Upper lobe of right lung (tissue), 1 donor: Measurements from ENCODE around the gene NECAP2. TPM values are rescaled to one million over a fixed set of nuclear protein-coding genes. Genes with fewer than 3 reads are reported as not detected.

Source experiments
- ATAC-seq: fragments of 200-7000 bp; cut with Tn5 transposase; one replicate; pipeline ENCODE4 v1.9.1; 2020; ENCODE audit warnings: mild to moderate bottlenecking, moderate library complexity
- DNase-seq: peaks from one replicate; pipeline ENCODE4 v3.0.0-alpha.2; 2020
- H3K27ac ChIP-seq: fragments of 200-600 bp; one replicate; pipeline ENCODE4 v1.8.0; 2022
- H3K27me3 ChIP-seq: fragments of 200-600 bp; one replicate; pipeline ENCODE4 v1.8.0; 2022; ENCODE audit warnings: mild to moderate bottlenecking
- H3K36me3 ChIP-seq: fragments of 200-600 bp; one replicate; pipeline ENCODE4 v1.8.0; 2022
- H3K4me1 ChIP-seq: fragments of 200-600 bp; one replicate; pipeline ENCODE4 v1.8.0; 2022
- H3K4me3 ChIP-seq: fragments of 200-600 bp; one replicate; pipeline ENCODE4 v1.8.0; 2022; ENCODE audit warnings: mild to moderate bottlenecking
- H3K9me3 ChIP-seq: fragments of 200-600 bp; one replicate; pipeline ENCODE4 v1.8.0; 2022
- CTCF ChIP-seq: fragments of 200-600 bp; IDR thresholded peaks from one replicate; pipeline ENCODE4 v1.8.0; 2022; ENCODE audit warnings: antibody characterized with exemption
- intact Hi-C: fragments of 100-400 bp; cut with DNase I; formaldehyde crosslinking; loops from one replicate; pipeline ENCODE4 v1.11.0; 2022
- total RNA-seq: library from RNA; stranded (reverse); fragmentation: NEBNext Ultra II Directional; extraction: Animal tissue kit (Norgen Biotek cat#: 25700); gene quantifications from one replicate; pipeline ENCODE4 v1.2.1, GENCODE V29; 2021
- donor health status: DM: no; HTN: yes; CAD: no; lungs with severe emphysema.

Gene NECAP2
- total RNA-seq, 1 donor from 2014 or later: 78.1 TPM

- H3K4me1 ChIP-seq: no peaks in the 10 kb centered on the region
- no peaks in the 10 kb centered on the region for H3K27me3 ChIP-seq
- no peaks in the 10 kb centered on the region for H3K9me3 ChIP-seq
- H3K27ac ChIP-seq: no peak overlapping the region
- no peaks in the 10 kb centered on the region for H3K36me3 ChIP-seq
- ATAC-seq: peak; percentile 12
- no peak for DNase-seq
- intact Hi-C loops: no loop called here
- TF ChIP-seq CTCF: no peak
- no peak overlapping the region for H3K4me3 ChIP-seq
Observed at GRCh38 chr1:16421201-16421600, 19.3 kb upstream of the NECAP2 start.

GRCh38 chr1:16422041-16422440 lies 18.5 kb upstream of the NECAP2 start:
- intact Hi-C loops: no loop called here
- Histone ChIP-seq H3K27me3 (no peaks in the 10 kb centered on the region), H3K9me3 (no peaks in the 10 kb centered on the region), H3K4me3 (no peak overlapping the region), H3K4me1 (no peaks in the 10 kb centered on the region), H3K36me3 (no peaks in the 10 kb centered on the region), H3K27ac (no peak overlapping the region)
- ATAC-seq (no peak), DNase-seq (no peak)
- TF ChIP-seq CTCF: no peak

- no peak for ATAC-seq
- intact Hi-C loops: no loop called here
- no peaks in the 10 kb centered on the region for H3K9me3 ChIP-seq
- no peak overlapping the region for H3K27ac ChIP-seq
- H3K36me3 ChIP-seq: no peaks in the 10 kb centered on the region
- no peak for DNase-seq
- no peak overlapping the region for H3K4me3 ChIP-seq
- H3K27me3 ChIP-seq: no peaks in the 10 kb centered on the region
- TF ChIP-seq CTCF: no peak
- no peaks in the 10 kb centered on the region for H3K4me1 ChIP-seq
Observed at GRCh38 chr1:16425125-16426025, 15.1 kb upstream of the NECAP2 start.

GRCh38 chr1:16430606-16431005 lies 9.9 kb upstream of the NECAP2 start:
- Histone ChIP-seq H3K27ac (no peak overlapping the region), H3K9me3 (no peaks in the 10 kb centered on the region), H3K36me3 (no peaks in the 10 kb centered on the region), H3K4me3 (no peak overlapping the region), H3K27me3 (no peaks in the 10 kb centered on the region), H3K4me1 (peaks cover 6% of the 10 kb centered on the region)
- intact Hi-C loops: no loop called here
- no peak for ATAC-seq
- no peak for DNase-seq
- no peak for TF ChIP-seq CTCF

- intact Hi-C loops: no loop called here
- Histone ChIP-seq H3K9me3 (no peaks in the 10 kb centered on the region), H3K36me3 (no peaks in the 10 kb centered on the region), H3K4me1 (peaks cover 6% of the 10 kb centered on the region), H3K27ac (no peak overlapping the region), H3K4me3 (no peak overlapping the region), H3K27me3 (no peaks in the 10 kb centered on the region)
- ATAC-seq (peak; percentile 43), DNase-seq (no peak)
- TF ChIP-seq CTCF: no peak
Observed at GRCh38 chr1:16433030-16433429, 7.5 kb upstream of the NECAP2 start.
